RWPE2 (cell line): ENCODE data around the gene C6orf132.

Experiments
- ATAC-seq: fragments of 200-7000 bp; cut with Tn5 transposase; 3 replicates; pipeline ENCODE4 v1.9.1; 2021; ENCODE audit warnings: low read depth
- DNase-seq: peaks from one replicate; pipeline ENCODE4 v3.0.0-alpha.2; 2020; ENCODE audit warnings: low spot score
- H3K27ac ChIP-seq: fragments of 450-650 bp; 2 replicates; pipeline ENCODE4 v1.5.1; 2017; ENCODE audit warnings: mild to moderate bottlenecking; ENCODE audit not compliant: poor library complexity, severe bottlenecking
- H3K27me3 ChIP-seq: fragments of 250-450 bp; sonication (Bioruptor Pico); 2 replicates; pipeline ENCODE4 v1.5.1; 2021; ENCODE audit warnings: mild to moderate bottlenecking, moderate library complexity; ENCODE audit not compliant: insufficient read depth, poor library complexity, severe bottlenecking
- H3K36me3 ChIP-seq: fragments of 250-450 bp; sonication (Bioruptor Pico); 2 replicates; pipeline ENCODE4 v1.5.1; 2020; ENCODE audit warnings: low read depth, mild to moderate bottlenecking, moderate library complexity
- H3K4me1 ChIP-seq: fragments of 250-450 bp; sonication (Bioruptor Pico); 2 replicates; pipeline ENCODE4 v1.5.1; 2021; ENCODE audit warnings: mild to moderate bottlenecking, moderate library complexity; ENCODE audit not compliant: insufficient read depth, poor library complexity, severe bottlenecking
- H3K4me3 ChIP-seq: fragments of 250-450 bp; sonication (Bioruptor Pico); 2 replicates; pipeline ENCODE4 v1.5.1; 2021; ENCODE audit warnings: mild to moderate bottlenecking, moderate library complexity; ENCODE audit not compliant: severe bottlenecking
- H3K9me3 ChIP-seq: fragments of 250-450 bp; sonication (Bioruptor Pico); 2 replicates; pipeline ENCODE4 v1.5.1; 2021; ENCODE audit warnings: mild to moderate bottlenecking, moderate library complexity; ENCODE audit not compliant: severe bottlenecking
- CTCF ChIP-seq: fragments of 450-650 bp; IDR thresholded peaks from one replicate; pipeline ENCODE4 v1.5.1; 2017; ENCODE audit warnings: mild to moderate bottlenecking, moderate library complexity; ENCODE audit not compliant: poor library complexity, severe bottlenecking

Gene C6orf132

GRCh38 chr6:42106112-42107023 is 36.1 kb downstream of the C6orf132 start:
- Histone ChIP-seq H3K27ac (no peak overlapping the region), H3K9me3 (no peaks in the 10 kb centered on the region), H3K27me3 (no peaks in the 10 kb centered on the region), H3K36me3 (peaks cover 47% of the 10 kb centered on the region), H3K4me1 (peaks cover 6% of the 10 kb centered on the region), H3K4me3 (no peak overlapping the region)
- DNase-seq (no peak), ATAC-seq (no peak)
- TF ChIP-seq CTCF = no peak

GRCh38 chr6:42105709-42106108 is 36.7 kb downstream of the C6orf132 start:
- H3K36me3 ChIP-seq = peaks cover 44% of the 10 kb centered on the region
- TF ChIP-seq CTCF = no peak
- no peaks in the 10 kb centered on the region for H3K9me3 ChIP-seq
- no peak overlapping the region for H3K27ac ChIP-seq
- no peaks in the 10 kb centered on the region for H3K27me3 ChIP-seq
- no peak overlapping the region for H3K4me3 ChIP-seq
- DNase-seq (no peak), ATAC-seq (no peak)
- H3K4me1 ChIP-seq = peaks cover 13% of the 10 kb centered on the region

- ATAC-seq (no peak), DNase-seq (no peak)
- Histone ChIP-seq H3K36me3 (peaks cover 39% of the 10 kb centered on the region), H3K9me3 (no peaks in the 10 kb centered on the region), H3K4me1 (peaks cover 18% of the 10 kb centered on the region), H3K27ac (no peak overlapping the region), H3K4me3 (no peak overlapping the region), H3K27me3 (no peaks in the 10 kb centered on the region)
- TF ChIP-seq CTCF = no peak
Observed at GRCh38 chr6:42105156-42105648, 37.2 kb downstream of the C6orf132 start.

- Histone ChIP-seq H3K36me3 (peaks cover 35% of the 10 kb centered on the region), H3K27ac (no peak overlapping the region), H3K27me3 (no peaks in the 10 kb centered on the region), H3K4me1 (peaks cover 22% of the 10 kb centered on the region), H3K4me3 (no peak overlapping the region), H3K9me3 (no peaks in the 10 kb centered on the region)
- DNase-seq (no peak), ATAC-seq (no peak)
- TF ChIP-seq CTCF = no peak
Observed at GRCh38 chr6:42104804-42105125, 37.7 kb downstream of the C6orf132 start.

GRCh38 chr6:42104095-42104803 is 38.2 kb downstream of the C6orf132 start:
- no peak for DNase-seq
- Histone ChIP-seq H3K4me1 (peaks cover 27% of the 10 kb centered on the region), H3K4me3 (no peak overlapping the region), H3K9me3 (no peaks in the 10 kb centered on the region), H3K27ac (no peak overlapping the region), H3K27me3 (no peaks in the 10 kb centered on the region), H3K36me3 (peaks cover 30% of the 10 kb centered on the region)
- ATAC-seq = no peak
- no peak for TF ChIP-seq CTCF
